ENCODE results near the gene HSD17B8. TPM values are rescaled to one million over a fixed set of nuclear protein-coding genes. Genes with fewer than 3 reads are reported as not detected.

HSD17B8 gene
- total RNA-seq, 4 donors from 2014 or later, result 30.2 to 79.4 (median 40.9) TPM

DNA sequence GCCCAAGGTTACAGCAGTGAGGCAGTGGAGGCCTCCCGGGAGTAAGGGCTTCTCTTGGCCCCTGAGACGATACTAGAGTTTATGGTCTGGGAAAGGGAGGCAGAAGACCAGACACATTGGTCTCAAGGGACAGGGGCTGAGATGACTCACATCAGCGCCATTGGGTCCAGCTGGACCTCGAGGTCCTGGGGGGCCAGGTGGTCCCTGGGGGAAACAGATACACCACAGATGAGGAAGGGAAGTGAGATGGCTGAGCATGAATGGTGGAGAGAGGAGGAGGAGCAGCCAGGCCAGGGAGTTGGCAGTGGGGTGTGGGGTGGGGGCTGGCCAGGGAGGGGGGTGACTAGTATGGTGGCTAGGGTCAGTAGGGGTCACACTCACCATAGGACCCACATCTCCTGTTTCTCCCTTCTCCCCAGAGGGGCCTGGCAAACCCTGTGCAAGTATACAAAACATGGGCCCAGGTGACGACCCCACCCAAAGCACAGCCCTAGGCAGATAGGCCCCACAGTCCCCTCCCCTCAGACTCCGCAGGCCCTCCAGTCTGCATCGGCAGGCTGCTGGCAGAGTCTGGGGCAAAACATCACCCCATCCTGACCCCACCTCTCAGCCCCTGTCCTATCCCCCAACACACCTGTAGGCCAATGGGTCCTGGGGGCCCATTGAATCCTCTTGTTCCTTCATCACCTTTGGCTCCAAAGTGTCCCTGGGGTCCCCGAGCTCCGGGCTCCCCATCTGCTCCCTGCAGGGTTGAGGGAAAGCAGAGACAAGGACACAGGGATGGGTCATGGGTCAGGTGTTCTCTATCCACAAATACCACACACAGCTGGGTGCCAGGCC, 34.1 kb upstream of the HSD17B8 start:
- H3K9me3 ChIP-seq, result no peaks in the 10 kb centered on the region
- WGBS, 2 donors, result 86 to 90% methylated on average over 7 to 9 of the region's 9 CpGs
- no peaks in the 10 kb centered on the region for H3K27me3 ChIP-seq
- H3K27ac ChIP-seq, result no peak overlapping the region
- no peaks in the 10 kb centered on the region for H3K4me1 ChIP-seq
- no peak for DNase-seq
- no peaks in the 10 kb centered on the region for H3K36me3 ChIP-seq
- intact Hi-C loops (cut with DNase I), result no loop called here
- no peak overlapping the region for H3K4me3 ChIP-seq (replicated peaks in 1 of 3)
- TF ChIP-seq, protein P1, sequence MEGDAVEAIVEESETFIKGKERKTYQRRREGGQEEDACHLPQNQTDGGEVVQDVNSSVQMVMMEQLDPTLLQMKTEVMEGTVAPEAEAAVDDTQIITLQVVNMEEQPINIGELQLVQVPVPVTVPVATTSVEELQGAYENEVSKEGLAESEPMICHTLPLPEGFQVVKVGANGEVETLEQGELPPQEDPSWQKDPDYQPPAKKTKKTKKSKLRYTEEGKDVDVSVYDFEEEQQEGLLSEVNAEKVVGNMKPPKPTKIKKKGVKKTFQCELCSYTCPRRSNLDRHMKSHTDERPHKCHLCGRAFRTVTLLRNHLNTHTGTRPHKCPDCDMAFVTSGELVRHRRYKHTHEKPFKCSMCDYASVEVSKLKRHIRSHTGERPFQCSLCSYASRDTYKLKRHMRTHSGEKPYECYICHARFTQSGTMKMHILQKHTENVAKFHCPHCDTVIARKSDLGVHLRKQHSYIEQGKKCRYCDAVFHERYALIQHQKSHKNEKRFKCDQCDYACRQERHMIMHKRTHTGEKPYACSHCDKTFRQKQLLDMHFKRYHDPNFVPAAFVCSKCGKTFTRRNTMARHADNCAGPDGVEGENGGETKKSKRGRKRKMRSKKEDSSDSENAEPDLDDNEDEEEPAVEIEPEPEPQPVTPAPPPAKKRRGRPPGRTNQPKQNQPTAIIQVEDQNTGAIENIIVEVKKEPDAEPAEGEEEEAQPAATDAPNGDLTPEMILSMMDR (IDR thresholded peaks at IDR 0.05), result no peak
- no peak for TF ChIP-seq POLR2A (IDR thresholded peaks at IDR 0.05)

DNA sequence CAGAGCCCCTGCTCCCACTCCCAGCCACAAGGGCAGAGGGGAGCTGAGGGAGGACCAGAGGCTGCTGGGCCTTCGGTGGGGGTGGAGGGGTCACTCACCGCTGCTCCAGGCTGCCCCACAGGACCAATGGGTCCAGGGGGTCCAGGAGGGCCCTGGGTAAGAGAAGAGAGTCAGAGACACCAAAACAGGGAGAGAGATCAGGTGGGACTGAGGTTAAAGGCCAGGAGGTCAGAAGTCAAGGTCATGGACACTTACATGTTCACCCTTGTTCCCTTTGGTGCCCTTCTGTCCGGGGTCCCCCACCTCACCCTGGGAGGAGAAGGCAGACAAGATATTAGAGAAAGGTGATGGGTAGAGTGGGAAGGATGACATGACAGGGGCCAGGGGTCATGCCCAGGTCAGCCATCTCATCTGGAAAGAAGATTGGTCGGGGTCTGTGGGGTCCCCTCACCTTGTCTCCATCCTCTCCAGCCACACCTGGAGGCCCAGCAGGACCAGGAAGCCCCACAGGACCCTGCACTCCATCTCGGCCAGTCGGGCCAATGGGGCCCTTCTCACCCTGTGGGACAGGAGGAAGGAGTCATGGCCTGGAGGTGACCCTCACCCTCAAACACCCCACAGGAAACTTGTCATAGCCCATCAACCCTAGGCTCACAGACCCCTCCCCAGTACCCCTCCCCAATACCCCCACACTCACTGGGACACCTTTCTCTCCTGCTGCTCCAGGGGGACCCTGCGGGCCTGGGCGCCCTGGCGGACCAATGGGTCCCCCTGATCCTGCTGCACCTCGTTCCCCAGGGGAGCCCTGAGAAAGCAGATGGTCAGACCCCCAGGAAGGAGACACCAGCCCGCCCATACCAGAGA, 33.2 kb upstream of the HSD17B8 start:
- 76 to 89% methylated on average over 8 to 11 of the region's 11 CpGs for WGBS, 2 donors
- H3K9me3 ChIP-seq, result no peaks in the 10 kb centered on the region
- H3K4me1 ChIP-seq, result no peaks in the 10 kb centered on the region
- no peak for TF ChIP-seq POLR2A (IDR thresholded peaks at IDR 0.05)
- TF ChIP-seq, protein P1 (IDR thresholded peaks at IDR 0.05), result no peak
- no peak overlapping the region for H3K27ac ChIP-seq
- intact Hi-C loops (cut with DNase I), result no loop called here
- no peak overlapping the region for H3K4me3 ChIP-seq (replicated peaks in 1 of 3)
- DNase-seq, result no peak
- H3K27me3 ChIP-seq, result no peaks in the 10 kb centered on the region
- H3K36me3 ChIP-seq, result no peaks in the 10 kb centered on the region

DNA sequence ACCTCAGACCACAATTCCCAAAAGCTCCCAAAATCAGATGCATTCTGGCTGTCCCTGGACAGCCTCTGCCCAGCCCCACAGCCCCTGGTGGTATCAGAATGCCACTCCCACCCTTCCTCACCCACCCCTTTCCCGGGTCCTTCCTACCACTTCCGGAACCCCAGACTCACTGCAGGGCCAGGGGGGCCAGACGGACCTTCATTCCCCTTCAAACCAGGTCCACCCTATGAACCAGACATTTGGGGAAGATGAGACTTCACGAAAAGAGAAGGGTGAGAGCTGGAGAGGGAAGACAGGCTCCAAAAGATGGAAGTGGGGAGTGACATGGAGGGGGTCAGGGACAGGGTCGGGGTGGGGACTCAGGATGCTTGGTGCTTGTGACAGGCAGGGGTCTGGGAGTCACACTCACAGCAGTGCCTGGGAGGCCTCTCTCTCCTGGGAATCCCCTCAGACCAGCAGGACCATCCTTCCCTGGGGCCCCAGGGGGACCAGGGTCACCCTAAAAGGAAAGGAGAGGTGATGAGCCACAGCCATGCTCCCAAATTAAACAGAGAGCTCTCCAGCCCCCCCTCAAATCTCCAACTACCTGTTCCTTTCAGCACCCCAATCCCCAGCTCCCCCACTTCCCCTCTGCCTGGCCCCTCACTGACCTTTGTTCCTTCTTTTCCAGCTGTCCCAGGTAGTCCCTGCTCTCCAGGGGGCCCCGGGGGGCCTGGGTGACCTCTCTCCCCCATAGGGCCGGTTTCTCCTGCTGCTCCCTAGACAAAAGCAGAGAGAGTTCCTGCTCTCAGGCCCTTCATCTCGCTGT, 32.4 kb upstream of the HSD17B8 start:
- TF ChIP-seq POLR2A (IDR thresholded peaks at IDR 0.05), result no peak
- TF ChIP-seq, protein P1 (IDR thresholded peaks at IDR 0.05), result no peak
- Histone ChIP-seq H3K27ac (no peak overlapping the region), H3K4me3 (replicated peaks in 1 of 3) (no peak overlapping the region), H3K9me3 (no peaks in the 10 kb centered on the region), H3K27me3 (no peaks in the 10 kb centered on the region), H3K36me3 (no peaks in the 10 kb centered on the region), H3K4me1 (no peaks in the 10 kb centered on the region)
- 74 to 75% methylated on average over 8 of the region's 8 CpGs for WGBS, 2 donors
- intact Hi-C loops (cut with DNase I), result no loop called here
- DNase-seq, result no peak

DNA sequence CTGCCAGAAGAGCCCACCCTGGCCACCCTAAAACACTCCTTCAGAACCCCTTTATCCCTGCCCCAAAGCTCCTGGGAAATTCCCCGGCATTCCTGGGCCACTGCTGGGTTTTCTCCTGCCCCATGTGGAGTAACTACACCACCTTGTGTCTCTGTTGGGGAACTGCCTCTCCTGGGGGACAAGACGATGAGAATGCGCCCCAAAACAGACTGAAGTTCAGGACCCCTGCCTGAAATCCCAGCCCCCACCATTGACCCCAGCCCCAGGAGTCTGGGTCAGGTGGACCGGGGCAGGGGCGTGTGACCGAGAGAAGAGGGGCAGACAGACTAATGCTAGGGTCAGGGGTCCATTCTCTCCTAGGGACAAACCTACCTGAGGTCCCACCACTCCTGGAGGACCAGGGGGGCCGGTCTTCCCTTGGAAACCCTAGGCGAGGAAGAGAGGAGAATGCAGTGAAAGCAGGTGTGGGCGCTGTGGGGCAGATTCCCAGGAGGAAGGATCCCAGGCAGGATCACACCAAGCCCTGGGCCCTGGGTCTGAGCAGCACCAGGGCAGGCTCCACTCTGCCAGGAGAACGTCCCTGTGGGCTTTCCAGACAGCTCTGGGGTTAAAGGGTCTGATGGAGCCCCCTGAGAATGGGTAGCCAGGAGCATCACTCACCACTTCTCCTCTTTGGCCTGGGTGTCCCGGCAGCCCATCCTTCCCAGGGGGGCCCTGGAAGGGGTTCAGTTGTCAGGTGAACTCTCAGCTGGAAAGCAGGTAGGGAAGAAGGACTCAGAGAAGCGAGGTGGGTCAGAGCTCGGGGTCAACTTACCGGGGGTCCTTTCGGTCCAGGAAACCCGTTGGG, 31.5 kb upstream of the HSD17B8 start:
- no peaks in the 10 kb centered on the region for H3K36me3 ChIP-seq
- WGBS, 2 donors, result 74 to 75% methylated on average over 16 of the region's 16 CpGs
- H3K9me3 ChIP-seq, result no peaks in the 10 kb centered on the region
- intact Hi-C loops (cut with DNase I), result no loop called here
- no peaks in the 10 kb centered on the region for H3K27me3 ChIP-seq
- no peaks in the 10 kb centered on the region for H3K4me1 ChIP-seq
- H3K27ac ChIP-seq, result no peak overlapping the region
- H3K4me3 ChIP-seq (replicated peaks in 1 of 3), result no peak overlapping the region
- TF ChIP-seq, protein P1 (IDR thresholded peaks at IDR 0.05), result peak in 1 of 6 experiments; percentile 8
- no peak for TF ChIP-seq POLR2A (IDR thresholded peaks at IDR 0.05)
- no peak for DNase-seq
